CD4-positive, alpha-beta memory T cell (primary cell): ENCODE data around the gene SH3D19. TPM values are rescaled to one million over a fixed set of nuclear protein-coding genes. Genes with fewer than 3 reads are reported as not detected.

Experiments
- CTCF ChIA-PET: fragments of 350-600 bp; sonication (Branson Sonifier 250); formaldehyde crosslinking; loops from one replicate; lab custom pipeline; 2021; ENCODE audit warnings: inconsistent platforms; ENCODE audit not compliant: partially characterized antibody; lab: Charles Lee
- POLR2A ChIA-PET: fragments of 350-600 bp; sonication (Branson Sonifier 250); formaldehyde crosslinking; loops from one replicate; lab custom pipeline; 2021; ENCODE audit not compliant: partially characterized antibody; lab: Charles Lee
- DNase-seq, 5 donors: peaks; one replicate each; pipeline versions ENCODE4 v3.0.0 to v3.0.0-alpha.2; 2020 to 2022; ENCODE audit warnings: mixed read lengths in 1 of 5
- H3K27ac ChIP-seq: one replicate; pipeline ENCODE4 v1.7.0; 2013; ENCODE audit warnings: low read depth, low read length
- H3K27me3 ChIP-seq: 2 replicates; pipeline ENCODE4 v1.7.0; 2013; ENCODE audit warnings: mild to moderate bottlenecking, low read length, moderate library complexity; ENCODE audit not compliant: insufficient read depth
- H3K36me3 ChIP-seq: 2 replicates; pipeline ENCODE4 v1.7.0; 2013; ENCODE audit warnings: mild to moderate bottlenecking, low read length, moderate library complexity; ENCODE audit not compliant: insufficient read depth
- H3K4me1 ChIP-seq: 2 replicates; pipeline ENCODE4 v1.7.0; 2013; ENCODE audit warnings: mild to moderate bottlenecking, low read length, moderate library complexity; ENCODE audit not compliant: insufficient read depth
- H3K4me3 ChIP-seq, 2 donors: one replicate each; pipeline ENCODE4 v1.7.0; 2013; ENCODE audit warnings: low read length in 2 of 2, mild to moderate bottlenecking in 1 of 2
- H3K9me3 ChIP-seq, 2 donors: one replicate each; pipeline ENCODE4 v1.7.0; 2013; ENCODE audit warnings: low read length in 2 of 2, control low read depth in 1 of 2; ENCODE audit not compliant: control insufficient read depth in 1 of 2
- H3K27ac Mint-ChIP-seq, 7 donors: one replicate each; pipeline ENCODE4 v1.8.0; 2020 to 2021; ENCODE audit warnings: mixed read lengths in 7 of 7, mild to moderate bottlenecking in 6 of 7, inconsistent platforms in 3 of 7, moderate library complexity in 3 of 7
- H3K27me3 Mint-ChIP-seq, 2 donors: one replicate each; pipeline ENCODE4 v1.8.0; 2020 to 2021; ENCODE audit warnings: mixed read lengths in 2 of 2
- H3K36me3 Mint-ChIP-seq, 2 donors: one replicate each; pipeline ENCODE4 v1.8.0; 2020 to 2021; ENCODE audit warnings: mixed read lengths in 2 of 2, inconsistent platforms in 1 of 2, mild to moderate bottlenecking in 1 of 2
- H3K4me1 Mint-ChIP-seq, 4 donors: one replicate each; pipeline ENCODE4 v1.8.0; 2020 to 2021; ENCODE audit warnings: mixed read lengths in 4 of 4, mild to moderate bottlenecking in 1 of 4
- H3K4me3 Mint-ChIP-seq, 8 donors: one replicate each; pipeline ENCODE4 v1.8.0; 2020 to 2021; ENCODE audit warnings: mixed read lengths in 8 of 8, mild to moderate bottlenecking in 7 of 8, moderate library complexity in 6 of 8, inconsistent platforms in 3 of 8
- H3K9me3 Mint-ChIP-seq, 8 donors: one replicate each; pipeline ENCODE4 v1.8.0; 2020 to 2021; ENCODE audit warnings: mixed read lengths in 8 of 8, mild to moderate bottlenecking in 5 of 8, inconsistent platforms in 3 of 8, moderate library complexity in 1 of 8
- intact Hi-C: fragments of 100-400 bp; cut with micrococcal nuclease; formaldehyde crosslinking; loops from one replicate; pipeline ENCODE4 v1.15.1; 2023
- polyA plus RNA-seq, 2 donors: library from polyadenylated mRNA; unstranded; fragments of 300-500 nt; fragmentation: Illumina TruSeq; gene quantifications; one replicate each; pipeline ENCODE4 v1.2.3, GENCODE V29; 2021
- total RNA-seq, 2 experiments: library from RNA; stranded (reverse); gene quantifications; one replicate each; pipeline ENCODE4 v1.2.3, GENCODE V29; 2021

The SH3D19 gene
- total and polyA plus RNA-seq, 4 experiments from 2014 or later = 0.11 to 1.4 (median 0.79) TPM

GRCh38 chr4:151099976-151100417 lies 225.4 kb downstream of the SH3D19 start:
- peaks cover 0 to 3% of the 10 kb centered on the region in 2 donors for H3K27me3 Mint-ChIP-seq
- no peak for DNase-seq

GRCh38 chr4:151099229-151099975 lies 226.0 kb downstream of the SH3D19 start, which contains the start of gene RPS3A:
RPS3A (plus strand) TSS chr4:151099628; CDS start chr4:151099653, 25 bp downstream.
- Mint-ChIP-seq H3K4me1 (peaks cover 19 to 41% (median 27%) of the 10 kb centered on the region in 4 donors), H3K36me3 (peaks cover 27 to 48% of the 10 kb centered on the region in 2 donors), H3K27me3 (peaks cover 0 to 3% of the 10 kb centered on the region in 2 donors), H3K4me3 (peak within 1 kb of the TSS; percentile 91 to 99 (median 96)), H3K9me3 (peaks cover 0 to 2% (median 0%) of the 10 kb centered on the region in 8 donors), H3K27ac (peak within 1 kb of the TSS; percentile 95 to 99 (median 98))
- Histone ChIP-seq H3K27ac (peak within 1 kb of the TSS; percentile 86), H3K4me1 (peaks cover 32% of the 10 kb centered on the region), H3K9me3 (no peaks in the 10 kb centered on the region), H3K4me3 (peak within 1 kb of the TSS; percentile 79 to 82), H3K36me3 (peaks cover 29% of the 10 kb centered on the region), H3K27me3 (no peaks in the 10 kb centered on the region)
- ChIA-PET CTCF (interaction anchor here (0.6 to 1.7 kb wide), 7 partner anchors 9 to 1680 kb away, joined by 3 to 9 read pairs (median 3); partner anchors contain the start of gene LRBA), POLR2A (interaction anchor here (0.6 to 3.4 kb wide), 12 partner anchors 16 to 1680 kb away, joined by 3 to 59 read pairs (median 4); partner anchors contain the start of genes GATB, LRBA and TIGD4)
- intact Hi-C loops = loop anchor here (1.0 to 2.0 kb wide), 5 partner anchors 84 to 1680 kb away; partner anchors contain the start of genes ARFIP1, FBXW7, FHIP1A and GATB
- peak; percentile 99 to 100 (median 99) for DNase-seq

More at GRCh38 chr4:151099976-151100417, 225.4 kb downstream of the SH3D19 start:
- Histone ChIP-seq H3K27me3 (no peaks in the 10 kb centered on the region), H3K4me3 (peak overlapping the region; percentile 39 to 82), H3K27ac (peak overlapping the region; percentile 84), H3K36me3 (peaks cover 34% of the 10 kb centered on the region), H3K4me1 (peaks cover 32% of the 10 kb centered on the region), H3K9me3 (no peaks in the 10 kb centered on the region)
- peaks cover 31 to 54% of the 10 kb centered on the region in 2 donors for H3K36me3 Mint-ChIP-seq
- H3K4me1 Mint-ChIP-seq = peaks cover 19 to 41% (median 27%) of the 10 kb centered on the region in 4 donors
- peak overlapping the region; percentile 91 to 99 (median 96) for H3K4me3 Mint-ChIP-seq
- POLR2A ChIA-PET = interaction anchor here (0.8 to 3.4 kb wide), 6 partner anchors 13 to 1679 kb away, joined by 3 to 59 read pairs (median 5); partner anchors contain the start of genes GATB, LRBA and TIGD4
- intact Hi-C loops = loop anchor here (1.0 to 2.0 kb wide), 5 partner anchors 85 to 1679 kb away; partner anchors contain the start of genes ARFIP1, FBXW7, FHIP1A and GATB
- CTCF ChIA-PET = interaction anchor here (0.6 to 1.7 kb wide), 6 partner anchors 8 to 1679 kb away, joined by 3 to 9 read pairs (median 3); no protein-coding TSS in a partner anchor
- H3K27ac Mint-ChIP-seq = peak overlapping the region; percentile 95 to 99 (median 98)
- peaks cover 0 to 2% (median 0%) of the 10 kb centered on the region in 8 donors for H3K9me3 Mint-ChIP-seq

- no peak for DNase-seq
- ChIA-PET CTCF (interaction anchor here (0.6 to 1.3 kb wide), 3 partner anchors 9 to 271 kb away, joined by 3 to 5 read pairs (median 4); partner anchors contain the start of gene LRBA), POLR2A (interaction anchor here (0.6 to 3.4 kb wide), 11 partner anchors 16 to 1680 kb away, joined by 3 to 59 read pairs (median 3); partner anchors contain the start of genes LRBA and TIGD4)
- peaks cover 1 to 3% of the 10 kb centered on the region in 2 donors for H3K27me3 Mint-ChIP-seq
- H3K36me3 Mint-ChIP-seq = peaks cover 25 to 43% of the 10 kb centered on the region in 2 donors
- peaks cover 19 to 41% (median 27%) of the 10 kb centered on the region in 4 donors for H3K4me1 Mint-ChIP-seq
- peak overlapping the region; percentile 86 for H3K27ac ChIP-seq
- intact Hi-C loops = loop anchor here (1.0 to 2.0 kb wide), 5 partner anchors 84 to 1680 kb away; partner anchors contain the start of genes ARFIP1, FBXW7, FHIP1A and GATB
- H3K9me3 Mint-ChIP-seq = peaks cover 0 to 2% (median 0%) of the 10 kb centered on the region in 8 donors
- peaks cover 32% of the 10 kb centered on the region for H3K4me1 ChIP-seq
- peak overlapping the region; percentile 91 to 99 (median 96) for H3K4me3 Mint-ChIP-seq
- peak overlapping the region; percentile 53 to 79 for H3K4me3 ChIP-seq
- no peaks in the 10 kb centered on the region for H3K27me3 ChIP-seq
- peaks cover 24% of the 10 kb centered on the region for H3K36me3 ChIP-seq
- H3K27ac Mint-ChIP-seq = peak overlapping the region; percentile 95 to 99 (median 98)
- no peaks in the 10 kb centered on the region for H3K9me3 ChIP-seq
Observed at GRCh38 chr4:151098979-151099228, 226.5 kb downstream of the SH3D19 start.

DNA sequence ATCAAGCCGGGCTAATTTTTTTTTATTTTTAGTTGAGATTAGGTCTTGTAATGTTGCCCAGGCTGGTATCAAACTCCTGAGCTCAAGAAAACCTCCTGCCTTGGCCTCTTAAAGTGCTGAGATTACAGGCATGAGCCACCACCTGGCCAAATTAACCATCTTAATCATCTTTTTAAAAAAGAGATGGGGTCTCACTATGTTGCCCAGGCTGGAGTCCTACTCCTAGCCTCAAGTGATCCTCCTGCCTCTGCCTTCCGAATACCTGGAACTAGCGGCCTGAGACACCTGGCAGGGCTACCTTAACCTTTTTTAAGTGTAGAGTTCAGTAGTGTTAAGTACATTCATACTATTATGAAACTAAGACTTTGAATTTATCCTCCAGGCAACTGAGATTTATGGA lies 227.6 kb downstream of the SH3D19 start:
- no peak overlapping the region for H3K4me3 ChIP-seq
- intact Hi-C loops = loop anchor here (2.0 kb wide), 1 partner anchor 311 kb away; the partner anchor contains the start of gene FHIP1A
- H3K27ac ChIP-seq = no peak overlapping the region
- peak overlapping the region in 7 of 8 donors; percentile 15 to 96 (median 59) for H3K4me3 Mint-ChIP-seq
- no peaks in the 10 kb centered on the region for H3K27me3 ChIP-seq
- peaks cover 12% of the 10 kb centered on the region for H3K36me3 ChIP-seq
- H3K4me1 ChIP-seq = peaks cover 32% of the 10 kb centered on the region
- H3K9me3 Mint-ChIP-seq = peaks cover 0 to 2% (median 0%) of the 10 kb centered on the region in 8 donors
- CTCF ChIA-PET = no interaction called here
- H3K9me3 ChIP-seq = no peaks in the 10 kb centered on the region
- no peak for DNase-seq
- peak overlapping the region; percentile 95 to 99 (median 98) for H3K27ac Mint-ChIP-seq
- POLR2A ChIA-PET = interaction anchor here (3.4 kb wide), 1 partner anchor 82 kb away, joined by 59 read pairs; the partner anchor contains the start of gene LRBA
- H3K36me3 Mint-ChIP-seq = peaks cover 18 to 34% of the 10 kb centered on the region in 2 donors
- peaks cover 1 to 4% of the 10 kb centered on the region in 2 donors for H3K27me3 Mint-ChIP-seq
- peaks cover 16 to 39% (median 27%) of the 10 kb centered on the region in 4 donors for H3K4me1 Mint-ChIP-seq

DNA sequence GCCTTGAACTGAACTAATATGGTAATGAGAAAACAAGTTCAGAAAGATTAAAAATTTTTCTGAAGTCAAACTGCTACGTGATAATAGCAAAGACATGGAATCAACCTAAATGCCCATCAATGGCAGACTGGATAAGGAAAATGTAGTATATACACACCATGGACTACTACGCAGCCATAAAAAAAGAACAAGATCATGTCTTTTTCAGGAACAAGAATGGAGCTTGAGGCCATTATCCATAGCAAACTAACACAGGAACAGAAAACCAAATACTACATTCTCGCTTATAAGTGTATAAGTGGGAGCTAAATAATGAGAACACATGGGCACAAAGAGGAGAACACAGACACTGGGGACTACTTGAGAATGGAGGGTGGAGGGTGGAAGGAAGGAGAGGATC lies 230.3 kb downstream of the SH3D19 start:
- Mint-ChIP-seq H3K4me1 (peaks cover 1 to 14% (median 5%) of the 10 kb centered on the region in 4 donors), H3K27me3 (peaks cover 3 to 4% of the 10 kb centered on the region in 2 donors), H3K9me3 (peaks cover 0 to 2% (median 0%) of the 10 kb centered on the region in 8 donors), H3K4me3 (no peak overlapping the region), H3K27ac (no peak overlapping the region), H3K36me3 (peaks cover 0 to 10% of the 10 kb centered on the region in 2 donors)
- no peaks in the 10 kb centered on the region for H3K36me3 ChIP-seq
- CTCF ChIA-PET = no interaction called here
- H3K4me3 ChIP-seq = no peak overlapping the region
- intact Hi-C loops = no loop called here
- no peak overlapping the region for H3K27ac ChIP-seq
- no peaks in the 10 kb centered on the region for H3K27me3 ChIP-seq
- H3K9me3 ChIP-seq = no peaks in the 10 kb centered on the region
- POLR2A ChIA-PET = no interaction called here
- peaks cover 9% of the 10 kb centered on the region for H3K4me1 ChIP-seq
- DNase-seq = no peak

DNA sequence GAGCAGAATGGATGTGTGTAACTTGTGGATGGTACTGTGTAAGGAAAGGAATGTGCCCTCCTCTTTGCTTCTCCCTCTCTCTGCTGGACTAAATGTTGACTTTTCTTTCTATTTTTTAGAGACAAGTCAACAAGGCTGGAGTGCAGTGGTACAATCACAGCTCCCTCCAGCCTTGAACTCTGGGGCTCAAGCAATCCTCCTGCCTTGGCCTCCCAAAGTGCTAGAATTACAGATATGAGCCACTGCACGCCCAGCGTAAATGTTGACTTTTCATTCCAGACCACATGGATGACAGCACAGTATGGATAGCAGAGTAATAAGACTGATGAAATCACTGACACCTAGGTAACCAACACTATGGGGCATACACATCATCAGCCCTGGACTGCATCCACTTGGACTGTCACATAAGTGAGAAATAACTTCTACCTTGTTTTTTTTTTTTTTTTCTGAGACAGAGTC lies 231.1 kb downstream of the SH3D19 start:
- Mint-ChIP-seq H3K9me3 (peaks cover 0 to 2% (median 0%) of the 10 kb centered on the region in 8 donors), H3K27me3 (peaks cover 3 to 4% of the 10 kb centered on the region in 2 donors), H3K4me1 (peaks cover 0 to 7% (median 2%) of the 10 kb centered on the region in 4 donors), H3K4me3 (no peak overlapping the region), H3K27ac (no peak overlapping the region), H3K36me3 (peaks cover 0 to 4% of the 10 kb centered on the region in 2 donors)
- DNase-seq = no peak
- H3K4me1 ChIP-seq = peaks cover 9% of the 10 kb centered on the region
- no peak overlapping the region for H3K27ac ChIP-seq
- POLR2A ChIA-PET = no interaction called here
- CTCF ChIA-PET = no interaction called here
- H3K27me3 ChIP-seq = no peaks in the 10 kb centered on the region
- no peaks in the 10 kb centered on the region for H3K36me3 ChIP-seq
- intact Hi-C loops = no loop called here
- H3K9me3 ChIP-seq = no peaks in the 10 kb centered on the region
- H3K4me3 ChIP-seq = no peak overlapping the region
